Fibroblast of lung (primary cell): ENCODE results near the gene GPSM1. TPM values are rescaled to one million over a fixed set of nuclear protein-coding genes. Genes with fewer than 3 reads are reported as not detected.
A peak's percentile ranks its signal among the peaks of the same experiment; 100 is the strongest.

ENCODE experiments used
- DNase-seq, 2 donors: peaks; one replicate each; pipeline versions ENCODE4 v3.0.0 to v3.0.0-alpha.2; 2010; ENCODE audit warnings: low read depth in 2 of 2
- H2AFZ ChIP-seq: 2 replicates; pipeline ENCODE4 v1.5.1; 2012; ENCODE audit warnings: low read length, control low read depth, inconsistent platforms
- H3K27ac ChIP-seq: 2 replicates; pipeline ENCODE4 v1.5.1; 2011; ENCODE audit warnings: low read length, control low read depth; ENCODE audit not compliant: insufficient read depth
- H3K27me3 ChIP-seq: 2 replicates; pipeline ENCODE4 v1.5.1; 2011; ENCODE audit warnings: mild to moderate bottlenecking, low read length; ENCODE audit not compliant: control insufficient read depth, insufficient read depth
- H3K36me3 ChIP-seq: 2 replicates; pipeline ENCODE4 v1.5.1; 2011; ENCODE audit warnings: low read length; ENCODE audit not compliant: control insufficient read depth, insufficient read depth
- H3K4me1 ChIP-seq: 2 replicates; pipeline ENCODE4 v1.5.1; 2011; ENCODE audit warnings: low read length; ENCODE audit not compliant: control insufficient read depth, insufficient read depth; ENCODE audit errors: extremely low read depth
- H3K4me2 ChIP-seq: 2 replicates; pipeline ENCODE4 v1.5.1; 2011; ENCODE audit warnings: low read length, control low read depth; ENCODE audit not compliant: insufficient read depth; ENCODE audit errors: extremely low read depth
- H3K4me3 ChIP-seq, 4 experiments: fragments of 200-600 bp in 1 of 4; sonication (generic) in 1 of 4; replicated peaks in 1 of 4; 2 replicates each; pipeline ENCODE4 v1.5.1; 2011 to 2016; ENCODE audit warnings: low read length in 4 of 4, low read depth in 3 of 4, mild to moderate bottlenecking in 3 of 4, control low read depth in 2 of 4, inconsistent platforms in 1 of 4, mixed read lengths in 1 of 4; ENCODE audit not compliant: insufficient read depth in 1 of 4; ENCODE audit errors: control extremely low read depth in 1 of 4
- H3K79me2 ChIP-seq: 2 replicates; pipeline ENCODE4 v1.5.1; 2012; ENCODE audit warnings: mild to moderate bottlenecking, low read length, inconsistent platforms; ENCODE audit not compliant: control insufficient read depth, insufficient read depth
- H3K9ac ChIP-seq: 2 replicates; pipeline ENCODE4 v1.5.1; 2011; ENCODE audit warnings: mild to moderate bottlenecking, low read length, control low read depth; ENCODE audit not compliant: insufficient read depth
- H3K9me3 ChIP-seq: 2 replicates; pipeline ENCODE4 v1.5.1; 2012; ENCODE audit warnings: low read depth, low read length; ENCODE audit not compliant: control insufficient read depth, insufficient read depth
- H4K20me1 ChIP-seq: 2 replicates; pipeline ENCODE4 v1.5.1; 2011; ENCODE audit warnings: low read length; ENCODE audit not compliant: control insufficient read depth, insufficient read depth; ENCODE audit errors: extremely low read depth
- CTCF ChIP-seq, 2 donors: IDR thresholded peaks in 1 of 2; conservative IDR thresholded peaks in 1 of 2; 1 replicate in 1 of 2; 2 replicates in 1 of 2; pipeline ENCODE4 v1.5.1; 2011 to 2012; ENCODE audit warnings: low read length in 2 of 2, control low read depth in 1 of 2, inconsistent platforms in 1 of 2, low read depth in 1 of 2, mild to moderate bottlenecking in 1 of 2
- EZH2 ChIP-seq: IDR thresholded peaks from 2 replicates; pipeline ENCODE4 v1.5.1; 2012; ENCODE audit warnings: low read length, control low read depth, mild to moderate bottlenecking; ENCODE audit errors: missing control alignments
- polyA plus RNA-seq, 2 donors: library from polyadenylated mRNA; depleted of rRNA in 1 of 2; stranded (reverse) in 1 of 2; unstranded in 1 of 2; fragments of >200 nt; gene quantifications; 2 replicates each; pipeline ENCODE4 v1.2.1, GENCODE V29; 2011 to 2012; ENCODE audit warnings: missing spikeins in 1 of 2
- total RNA-seq: library from RNA; depleted of rRNA; stranded (reverse); fragments of >200 nt; gene quantifications from 2 replicates; pipeline ENCODE4 v1.2.1, GENCODE V29; 2014

GPSM1 gene
- total and polyA plus RNA-seq, 2 donors (not counting 1 experiment from before 2014, with no cell fraction given) = 15.8 to 60.3 TPM

GRCh38 chr9:136370687-136371532, 43.6 kb downstream of the GPSM1 start:
- TF ChIP-seq CTCF (conservative IDR thresholded peaks at IDR 0.05 in 1 of 2, IDR thresholded peaks at IDR 0.05 in 1 of 2; ENCODE audit: low read depth in 1 of 2, low read length in 2 of 2) = no peak
- no peak for TF ChIP-seq EZH2
- Histone ChIP-seq H3K27ac (no peak overlapping the region), H3K4me2 (no peak overlapping the region), H3K79me2 (no peaks in the 10 kb centered on the region), H3K4me1 (peaks cover 18% of the 10 kb centered on the region), H3K9me3 (no peaks in the 10 kb centered on the region), H3K27me3 (no peaks in the 10 kb centered on the region), H3K9ac (no peak overlapping the region), H3K4me3 (no peak overlapping the region), H2AFZ (no peak overlapping the region), H3K36me3 (peaks cover 2% of the 10 kb centered on the region), H4K20me1 (no peaks in the 10 kb centered on the region)
- DNase-seq = peak; percentile 36 to 78

DNA sequence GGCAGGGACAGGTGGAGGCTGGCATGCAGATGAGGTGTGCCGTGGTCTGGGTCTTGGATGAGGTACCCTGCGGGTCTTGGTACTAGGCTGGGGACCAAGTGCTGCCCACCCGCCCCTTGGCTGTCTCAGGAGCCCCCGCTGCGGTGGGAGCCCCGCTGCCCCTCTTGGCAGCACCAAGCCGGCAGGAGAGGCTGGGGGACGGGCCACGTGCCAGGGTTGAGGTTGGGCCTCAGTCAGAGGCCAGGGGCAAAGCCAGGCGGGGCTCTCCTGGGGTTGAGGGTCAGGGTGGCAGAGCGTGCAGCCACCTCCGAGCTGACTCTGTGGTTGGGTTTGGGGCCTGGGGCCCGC, 44.2 kb downstream of the GPSM1 start:
- no peak overlapping the region for H3K9ac ChIP-seq
- TF ChIP-seq EZH2 = no peak
- TF ChIP-seq CTCF (conservative IDR thresholded peaks at IDR 0.05 in 1 of 2, IDR thresholded peaks at IDR 0.05 in 1 of 2; ENCODE audit: low read depth in 1 of 2, low read length in 2 of 2) = no peak
- H3K36me3 ChIP-seq = peaks cover 2% of the 10 kb centered on the region

DNA sequence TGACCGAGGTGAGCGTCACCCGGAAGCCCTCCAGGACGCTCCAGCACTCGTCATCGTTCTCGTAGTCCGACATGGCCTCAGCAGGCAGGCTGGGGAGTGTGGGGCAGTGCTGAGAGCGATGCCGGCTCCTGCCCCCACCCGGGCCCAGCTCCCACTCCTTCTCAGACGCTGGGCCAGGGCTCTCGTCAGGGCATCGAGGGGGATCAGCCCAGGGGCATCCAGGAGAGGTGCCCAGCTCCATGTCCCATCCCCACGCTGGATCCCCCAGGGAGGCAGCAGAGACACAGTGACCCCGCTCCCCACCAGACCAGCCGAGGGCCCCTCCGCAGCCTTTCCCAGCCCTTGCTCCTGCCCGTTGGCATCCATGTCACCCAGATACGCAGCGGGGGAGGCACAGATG, 44.7 kb downstream of the GPSM1 start:
- Histone ChIP-seq H4K20me1 (no peaks in the 10 kb centered on the region), H2AFZ (peak overlapping the region; percentile 54), H3K79me2 (no peaks in the 10 kb centered on the region), H3K4me1 (peaks cover 18% of the 10 kb centered on the region), H3K36me3 (peaks cover 3% of the 10 kb centered on the region), H3K27me3 (no peaks in the 10 kb centered on the region), H3K9ac (peak overlapping the region; percentile 26), H3K27ac (peak overlapping the region; percentile 9), H3K4me3 (no peak overlapping the region), H3K9me3 (no peaks in the 10 kb centered on the region), H3K4me2 (no peak overlapping the region)
- no peak for DNase-seq
- TF ChIP-seq CTCF (conservative IDR thresholded peaks at IDR 0.05 in 1 of 2, IDR thresholded peaks at IDR 0.05 in 1 of 2; ENCODE audit: low read depth in 1 of 2, low read length in 2 of 2) = no peak
- TF ChIP-seq EZH2 = no peak

More for the DNA sequence above, 44.2 kb downstream of the GPSM1 start:
- H3K9me3 ChIP-seq = no peaks in the 10 kb centered on the region
- no peaks in the 10 kb centered on the region for H4K20me1 ChIP-seq
- H3K27ac ChIP-seq = no peak overlapping the region
- H3K79me2 ChIP-seq = no peaks in the 10 kb centered on the region
- H2AFZ ChIP-seq = no peak overlapping the region
- no peak overlapping the region for H3K4me2 ChIP-seq
- H3K27me3 ChIP-seq = no peaks in the 10 kb centered on the region
- DNase-seq = no peak
- H3K4me3 ChIP-seq = no peak overlapping the region
- H3K4me1 ChIP-seq = peaks cover 18% of the 10 kb centered on the region
